Heart left ventricle (tissue), 16 donors: Measurements from ENCODE around the gene MAP1B. TPM values are rescaled to one million over a fixed set of nuclear protein-coding genes. Genes with fewer than 3 reads are reported as not detected.

ENCODE experiments used
- ATAC-seq, 4 donors: fragments of 200-7000 bp; cut with Tn5 transposase; one replicate each; pipeline ENCODE4 v1.9.1; 2020 to 2022; ENCODE audit warnings: moderate library complexity in 4 of 4, mild to moderate bottlenecking in 3 of 4, moderate number of reproducible peaks in 1 of 4
- DNase-seq, 5 donors: peaks; one replicate each; pipeline ENCODE4 v3.0.0-alpha.2; 2020
- H3K27ac ChIP-seq, 12 donors: fragments of 200-600 bp; sonication (generic) in 4 of 12; one replicate each; pipeline versions ENCODE4 v1.5.0 to v1.8.0; 2016 to 2022; ENCODE audit warnings: mild to moderate bottlenecking in 2 of 12
- H3K27me3 ChIP-seq, 9 donors: fragments of 200-600 bp; sonication (generic) in 2 of 9; one replicate each; pipeline versions ENCODE4 v1.5.1 to v1.8.0; 2016 to 2022; ENCODE audit warnings: mild to moderate bottlenecking in 3 of 9
- H3K36me3 ChIP-seq, 9 donors: fragments of 200-600 bp; sonication (generic) in 2 of 9; one replicate each; pipeline versions ENCODE4 v1.5.0 to v1.8.0; 2018 to 2022; ENCODE audit warnings: mild to moderate bottlenecking in 2 of 9
- H3K4me1 ChIP-seq, 12 donors: fragments of 200-600 bp; sonication (generic) in 4 of 12; one replicate each; pipeline versions ENCODE4 v1.5.0 to v1.8.0; 2016 to 2022; ENCODE audit warnings: mild to moderate bottlenecking in 3 of 12
- H3K4me3 ChIP-seq, 12 donors: fragments of 200-600 bp; sonication (generic) in 4 of 12; one replicate each; pipeline versions ENCODE4 v1.5.0 to v1.8.0; 2017 to 2022; ENCODE audit warnings: mild to moderate bottlenecking in 9 of 12, moderate library complexity in 4 of 12
- H3K9me3 ChIP-seq, 12 donors: fragments of 200-600 bp; sonication (generic) in 4 of 12; one replicate each; pipeline versions ENCODE4 v1.5.0 to v1.8.0; 2016 to 2022; ENCODE audit warnings: mild to moderate bottlenecking in 1 of 12
- POLR2A ChIP-seq, 2 donors: fragments of 450-650 bp; IDR thresholded peaks; one replicate each; pipeline ENCODE4 v1.6.1; 2017; ENCODE audit warnings: antibody characterized with exemption in 2 of 2, mild to moderate bottlenecking in 2 of 2, moderate library complexity in 2 of 2
- WGBS, 4 donors: extraction: QIAGEN DNeasy Blood & Tissue Kit in 2 of 4; methylation state at CpG; one replicate each; pipeline versions ENCODE4 v1.1.5 to v1.1.7; 2013 to 2018; 5-methylcytosine and 5-hydroxymethylcytosine counted together
- intact Hi-C, 10 donors: fragments of 100-400 bp; cut with DNase I; formaldehyde crosslinking; loops; one replicate each; pipeline versions ENCODE4 v1.11.1 to v1.14.2; 2022
- polyA plus RNA-seq, 2 donors: library from polyadenylated mRNA; stranded (reverse); fragments of 200-250 nt; gene quantifications; one replicate each; pipeline ENCODE4 v1.2.3, GENCODE V29; 2013
- total RNA-seq, 9 donors: library from RNA; depleted of rRNA in 2 of 9; stranded (reverse); fragments of >200 nt in 2 of 9; fragmentation: NEBNext Ultra II Directional in 3 of 9; extraction: Animal tissue kit (Norgen Biotek cat#: 25700) in 3 of 9; gene quantifications; one replicate each; pipeline versions ENCODE4 v1.1.0 to v1.2.4, GENCODE V29; 2016 to 2023
- TF ChIP-seq, protein P1 (sequence below), 12 donors: fragments of 200-600 bp; sonication (generic) in 4 of 12; IDR thresholded peaks; one replicate each; pipeline versions ENCODE4 v1.5.0 to v1.8.0; 2018 to 2022; ENCODE audit warnings: antibody characterized with exemption in 12 of 12, mild to moderate bottlenecking in 5 of 12
- donor health status: ischemic (EF 13 %, LVEDD 7.1; RV severe dilation, severe dysfunction).
- donor health status: healthy with polysubstance abuse.
- donor health status: DM: no; HTN: yes; CAD: no.
- donor health status: DM: no; HTN: no; CAD: no.
- donor health status: ischemic (EF 25% LVEDD 6.9; RV normal size, moderate dysfunction).
- donor health status: ischemic (EF 25% LVEDD 5.7; RV mildly dilated, moderate dysfunction).
- donor health status: healthy.
- donor health status: DM: yes; HTN: yes; CAD: no.
- donor health status: ischemic (EF 35%, LVEDD 5.7; RV mildly dilated, moderate dysfunction).
- donor health status: nonischemic (EF 11% LVEDD 7.7; RV severe dilation, severe dysfunction).
- donor health status: DM: yes; HTN: yes; CAD: no.
- donor health status: PGD.
- donor health status: ischemic (EF 29% LVEDD 5.4; RV normal size, mild dysfunction).
- donor health status: nonischemic (EF 23%, LVEDD 6.1; RV moderate dilation, normal function).

MAP1B gene
- total and polyA plus RNA-seq, 11 donors = 10.1 to 603 (median 133) TPM

DNA sequence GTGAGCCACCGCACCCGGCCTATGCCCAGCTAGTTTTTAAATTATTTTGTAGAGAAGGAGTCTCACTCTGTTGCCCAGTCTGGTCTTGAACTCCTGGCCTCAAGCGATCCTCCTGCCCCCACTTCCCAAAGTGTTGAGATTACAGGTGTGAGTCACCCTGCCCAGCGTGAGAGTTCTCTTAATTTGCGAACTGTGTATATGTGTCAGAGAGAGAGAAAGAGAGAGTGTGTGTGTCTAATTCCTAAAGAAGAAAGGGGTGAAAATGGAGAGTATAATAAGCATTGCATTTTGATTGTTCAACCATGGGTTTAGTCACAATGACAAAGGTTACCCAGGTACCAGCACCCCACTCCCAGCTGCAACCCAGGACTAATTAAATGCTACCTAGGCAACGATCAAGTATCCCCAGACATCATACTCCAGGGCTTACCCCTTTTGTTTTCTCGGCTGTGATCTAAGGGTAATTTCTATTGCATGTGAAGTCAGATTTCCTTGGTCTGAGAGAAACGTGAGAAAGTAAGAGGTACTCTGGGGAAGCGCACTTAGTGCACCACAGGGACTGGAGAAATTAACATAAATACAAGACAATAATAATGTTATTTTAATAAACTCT lies 16.6 kb downstream of the MAP1B start:
- WGBS, 4 donors = 90 to 95% (median 92%) methylated on average over 9 of the region's 9 CpGs
- intact Hi-C loops = no loop called here
- no peak overlapping the region for H3K4me3 ChIP-seq
- ATAC-seq = no peak
- no peak for TF ChIP-seq POLR2A (IDR thresholded peaks at IDR 0.05)
- TF ChIP-seq, protein P1, sequence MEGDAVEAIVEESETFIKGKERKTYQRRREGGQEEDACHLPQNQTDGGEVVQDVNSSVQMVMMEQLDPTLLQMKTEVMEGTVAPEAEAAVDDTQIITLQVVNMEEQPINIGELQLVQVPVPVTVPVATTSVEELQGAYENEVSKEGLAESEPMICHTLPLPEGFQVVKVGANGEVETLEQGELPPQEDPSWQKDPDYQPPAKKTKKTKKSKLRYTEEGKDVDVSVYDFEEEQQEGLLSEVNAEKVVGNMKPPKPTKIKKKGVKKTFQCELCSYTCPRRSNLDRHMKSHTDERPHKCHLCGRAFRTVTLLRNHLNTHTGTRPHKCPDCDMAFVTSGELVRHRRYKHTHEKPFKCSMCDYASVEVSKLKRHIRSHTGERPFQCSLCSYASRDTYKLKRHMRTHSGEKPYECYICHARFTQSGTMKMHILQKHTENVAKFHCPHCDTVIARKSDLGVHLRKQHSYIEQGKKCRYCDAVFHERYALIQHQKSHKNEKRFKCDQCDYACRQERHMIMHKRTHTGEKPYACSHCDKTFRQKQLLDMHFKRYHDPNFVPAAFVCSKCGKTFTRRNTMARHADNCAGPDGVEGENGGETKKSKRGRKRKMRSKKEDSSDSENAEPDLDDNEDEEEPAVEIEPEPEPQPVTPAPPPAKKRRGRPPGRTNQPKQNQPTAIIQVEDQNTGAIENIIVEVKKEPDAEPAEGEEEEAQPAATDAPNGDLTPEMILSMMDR (IDR thresholded peaks at IDR 0.05) = no peak
- no peak overlapping the region for H3K27ac ChIP-seq
- H3K27me3 ChIP-seq = no peaks in the 10 kb centered on the region
- peaks cover 0 to 4% (median 0%) of the 10 kb centered on the region in 12 donors for H3K9me3 ChIP-seq
- peaks cover 0 to 19% (median 0%) of the 10 kb centered on the region in 12 donors for H3K4me1 ChIP-seq
- no peak for DNase-seq
- peaks cover 0 to 54% (median 8%) of the 10 kb centered on the region in 9 donors for H3K36me3 ChIP-seq

GRCh38 chr5:72125271-72125940 lies 18.1 kb downstream of the MAP1B start:
- Histone ChIP-seq H3K4me1 (peaks cover 0 to 31% (median 2%) of the 10 kb centered on the region in 12 donors), H3K4me3 (no peak overlapping the region), H3K36me3 (peaks cover 0 to 40% (median 2%) of the 10 kb centered on the region in 9 donors), H3K27ac (no peak overlapping the region), H3K9me3 (no peaks in the 10 kb centered on the region), H3K27me3 (no peaks in the 10 kb centered on the region)
- WGBS, 4 donors = 81 to 92% (median 86%) methylated on average over 1 of the region's 1 CpG
- intact Hi-C loops = no loop called here
- TF ChIP-seq, protein P1 (IDR thresholded peaks at IDR 0.05) = no peak
- TF ChIP-seq POLR2A (IDR thresholded peaks at IDR 0.05) = no peak
- no peak for ATAC-seq
- no peak for DNase-seq

GRCh38 chr5:72125941-72126620 lies 18.8 kb downstream of the MAP1B start:
- peak in 1 of 4 donors; percentile 29 for ATAC-seq
- intact Hi-C loops = no loop called here
- TF ChIP-seq POLR2A (IDR thresholded peaks at IDR 0.05) = no peak
- TF ChIP-seq, protein P1 (IDR thresholded peaks at IDR 0.05) = no peak
- 0 to 25% (median 6%) methylated on average over 1 of the region's 1 CpG for WGBS, 4 donors
- Histone ChIP-seq H3K27ac (no peak overlapping the region), H3K4me1 (peaks cover 0 to 38% (median 2%) of the 10 kb centered on the region in 12 donors), H3K9me3 (no peaks in the 10 kb centered on the region), H3K36me3 (peaks cover 0 to 33% (median under 1%) of the 10 kb centered on the region in 9 donors), H3K4me3 (no peak overlapping the region), H3K27me3 (no peaks in the 10 kb centered on the region)
- DNase-seq = no peak

DNA sequence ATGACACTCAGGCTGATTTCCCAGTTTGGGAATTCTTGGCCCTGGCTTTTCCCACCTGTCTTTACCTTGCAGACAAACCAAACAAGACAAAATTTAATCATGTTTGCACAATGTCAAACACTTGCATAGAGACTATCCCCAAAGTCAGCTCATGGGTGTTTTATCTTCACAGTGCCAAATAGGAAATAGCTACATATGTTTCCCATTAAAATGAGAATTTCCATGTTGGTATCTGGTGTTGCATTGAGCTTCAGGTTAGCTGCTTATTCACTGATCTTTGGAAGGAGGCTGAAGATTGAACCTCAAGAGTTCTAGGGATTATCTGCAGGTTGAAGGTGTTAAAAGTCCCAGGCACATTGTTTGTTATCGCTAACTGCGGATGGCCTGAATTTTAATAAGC lies 19.5 kb downstream of the MAP1B start:
- DNase-seq (no peak), ATAC-seq (no peak)
- Histone ChIP-seq H3K27me3 (no peaks in the 10 kb centered on the region), H3K36me3 (peaks cover 0 to 26% (median 0%) of the 10 kb centered on the region in 9 donors), H3K4me1 (peaks cover 0 to 44% (median 2%) of the 10 kb centered on the region in 12 donors), H3K9me3 (no peaks in the 10 kb centered on the region), H3K4me3 (no peak overlapping the region), H3K27ac (no peak overlapping the region)
- TF ChIP-seq, protein P1 (IDR thresholded peaks at IDR 0.05) = no peak
- no peak for TF ChIP-seq POLR2A (IDR thresholded peaks at IDR 0.05)
- WGBS, 4 donors = 96 to 100% (median 97%) methylated on average over 2 of the region's 2 CpGs
- intact Hi-C loops = no loop called here
